Esophagus squamous epithelium (tissue), 5 donors: ENCODE measurements around the gene SCAMP2. TPM values are rescaled to one million over a fixed set of nuclear protein-coding genes. Genes with fewer than 3 reads are reported as not detected.

Source experiments
- DNase-seq: peaks from one replicate; lab custom pipeline; 2025; lab: John Stamatoyannopoulos, UW
- H3K27ac ChIP-seq, 4 donors: fragments of 200-600 bp; sonication (generic); one replicate each; pipeline ENCODE4 v1.5.1; 2016 to 2019; ENCODE audit warnings: mild to moderate bottlenecking in 1 of 4
- H3K27me3 ChIP-seq, 4 donors: fragments of 200-600 bp; sonication (generic); 1 replicate in 3 of 4; 2 replicates in 1 of 4; pipeline versions ENCODE4 v1.5.1 to v1.6.0; 2017 to 2021; ENCODE audit warnings: antibody characterized with exemption in 1 of 4
- H3K36me3 ChIP-seq, 3 donors: fragments of 200-600 bp; sonication (generic); one replicate each; pipeline ENCODE4 v1.5.1; 2016 to 2019
- H3K4me1 ChIP-seq, 3 donors: fragments of 200-600 bp; sonication (generic); one replicate each; pipeline ENCODE4 v1.5.1; 2017 to 2019
- H3K4me3 ChIP-seq, 4 donors: fragments of 200-600 bp; sonication (generic); 1 replicate in 3 of 4; 2 replicates in 1 of 4; pipeline ENCODE4 v1.5.1; 2016 to 2019; ENCODE audit warnings: mild to moderate bottlenecking in 2 of 4, moderate library complexity in 1 of 4
- H3K9me3 ChIP-seq, 3 donors: fragments of 200-600 bp; sonication (generic); one replicate each; pipeline ENCODE4 v1.5.1; 2016 to 2019
- POLR2A ChIP-seq, 4 donors: fragments of 450-650 bp; IDR thresholded peaks; one replicate each; pipeline ENCODE4 v1.6.1; 2017; ENCODE audit warnings: antibody characterized with exemption in 4 of 4, mild to moderate bottlenecking in 4 of 4, moderate library complexity in 3 of 4
- WGBS, 2 donors: methylation state at CpG; one replicate each; pipeline ENCODE4 v1.1.5; 2018; 5-methylcytosine and 5-hydroxymethylcytosine counted together
- intact Hi-C: fragments of 100-400 bp; cut with DNase I; formaldehyde crosslinking; loops from one replicate; pipeline ENCODE4 v1.15.0; 2022
- total RNA-seq, 4 donors: library from RNA; depleted of rRNA; stranded (reverse); fragments of >200 nt; gene quantifications; one replicate each; pipeline ENCODE4 v1.1.0, GENCODE V29; 2016
- TF ChIP-seq, protein P1 (sequence below), 6 experiments: fragments of 450-650 bp in 4 of 6; fragments of 200-600 bp in 2 of 6; sonication (generic) in 2 of 6; IDR thresholded peaks; one replicate each; pipeline ENCODE4 v1.5.1; 2016 to 2019; ENCODE audit warnings: antibody characterized with exemption in 6 of 6, mild to moderate bottlenecking in 4 of 6, moderate library complexity in 4 of 6
- donor health status: DM: yes; HTN: yes; CAD: no.

Gene SCAMP2
- total RNA-seq, 4 donors from 2014 or later, result 65.8 to 131 (median 88.7) TPM

DNA sequence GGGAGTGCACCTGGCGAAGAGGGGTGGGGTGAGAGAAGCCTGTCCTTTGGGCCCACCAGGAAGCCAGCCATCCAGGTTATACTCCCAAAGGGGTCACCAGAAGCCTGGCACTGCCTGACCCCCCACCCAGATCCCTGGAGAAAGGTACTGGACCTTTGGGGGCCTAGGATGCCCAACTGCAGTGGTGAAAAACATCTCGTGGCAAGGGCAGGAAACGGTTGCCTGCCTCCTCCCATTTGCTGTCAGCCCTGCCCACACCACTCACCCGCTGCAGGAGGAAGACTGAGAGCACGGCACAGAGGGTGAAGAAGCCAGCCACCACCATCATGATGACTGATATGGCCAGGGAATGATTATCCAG, 28.0 kb downstream of the SCAMP2 start:
- H3K9me3 ChIP-seq, result no peaks in the 10 kb centered on the region
- intact Hi-C loops, result no loop called here
- H3K4me1 ChIP-seq, result peaks cover 19 to 64% (median 27%) of the 10 kb centered on the region in 3 donors
- DNase-seq, result no peak
- 45 to 62% methylated on average over 2 to 5 of the region's 5 CpGs for WGBS, 2 donors
- H3K27me3 ChIP-seq, result no peaks in the 10 kb centered on the region
- H3K27ac ChIP-seq, result peak overlapping the region; percentile 54 to 98 (median 96)
- no peak overlapping the region for H3K4me3 ChIP-seq
- H3K36me3 ChIP-seq, result peaks cover 10 to 82% (median 20%) of the 10 kb centered on the region in 3 donors
- TF ChIP-seq POLR2A (IDR thresholded peaks at IDR 0.05), result no peak
- TF ChIP-seq, protein P1, sequence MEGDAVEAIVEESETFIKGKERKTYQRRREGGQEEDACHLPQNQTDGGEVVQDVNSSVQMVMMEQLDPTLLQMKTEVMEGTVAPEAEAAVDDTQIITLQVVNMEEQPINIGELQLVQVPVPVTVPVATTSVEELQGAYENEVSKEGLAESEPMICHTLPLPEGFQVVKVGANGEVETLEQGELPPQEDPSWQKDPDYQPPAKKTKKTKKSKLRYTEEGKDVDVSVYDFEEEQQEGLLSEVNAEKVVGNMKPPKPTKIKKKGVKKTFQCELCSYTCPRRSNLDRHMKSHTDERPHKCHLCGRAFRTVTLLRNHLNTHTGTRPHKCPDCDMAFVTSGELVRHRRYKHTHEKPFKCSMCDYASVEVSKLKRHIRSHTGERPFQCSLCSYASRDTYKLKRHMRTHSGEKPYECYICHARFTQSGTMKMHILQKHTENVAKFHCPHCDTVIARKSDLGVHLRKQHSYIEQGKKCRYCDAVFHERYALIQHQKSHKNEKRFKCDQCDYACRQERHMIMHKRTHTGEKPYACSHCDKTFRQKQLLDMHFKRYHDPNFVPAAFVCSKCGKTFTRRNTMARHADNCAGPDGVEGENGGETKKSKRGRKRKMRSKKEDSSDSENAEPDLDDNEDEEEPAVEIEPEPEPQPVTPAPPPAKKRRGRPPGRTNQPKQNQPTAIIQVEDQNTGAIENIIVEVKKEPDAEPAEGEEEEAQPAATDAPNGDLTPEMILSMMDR (IDR thresholded peaks at IDR 0.05), result no peak

DNA sequence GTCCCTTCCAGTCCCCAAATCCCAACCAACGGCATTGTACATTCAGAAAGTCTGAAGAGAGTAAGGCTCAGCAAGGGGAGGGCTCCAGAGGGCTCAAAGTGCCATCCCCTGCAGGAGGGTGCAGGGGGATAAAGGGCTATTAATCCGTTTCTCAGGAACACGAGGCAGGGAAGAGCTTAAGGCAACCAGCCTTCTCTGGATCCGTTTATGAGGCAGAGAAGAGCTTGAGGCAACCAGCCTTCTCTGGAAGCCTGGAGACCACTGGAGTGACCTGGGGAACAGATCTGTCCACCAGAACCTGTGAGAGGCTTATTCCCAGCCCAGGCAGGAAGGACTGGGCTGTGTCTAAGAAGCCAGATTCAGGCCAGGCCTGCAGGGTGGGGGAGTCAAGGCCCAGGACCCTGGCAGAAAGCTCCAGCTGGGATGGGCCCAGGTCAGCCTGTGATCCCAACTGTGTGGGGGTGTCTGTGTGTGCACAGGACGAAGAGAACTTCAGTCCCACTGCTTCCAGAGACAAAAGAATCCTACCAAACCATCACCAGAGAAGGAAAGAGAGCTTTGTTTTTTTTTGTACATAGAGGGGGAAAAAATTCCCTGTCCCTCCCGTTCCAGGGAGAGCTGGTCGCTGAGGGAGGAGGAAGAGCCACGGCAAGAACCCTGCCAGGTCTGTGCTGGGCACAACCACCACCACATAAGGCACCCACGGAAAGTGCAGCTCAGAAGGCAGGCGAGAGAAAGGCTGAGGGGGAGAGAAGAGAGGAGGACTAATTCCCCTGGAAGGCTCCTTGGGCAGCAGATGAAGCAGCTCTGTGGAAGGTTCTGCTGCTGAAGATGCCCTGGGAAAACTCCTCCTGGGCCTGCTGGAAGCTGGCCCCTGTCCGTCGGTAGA, 28.6 kb downstream of the SCAMP2 start:
- Histone ChIP-seq H3K27ac (peak overlapping the region; percentile 93 to 98 (median 96)), H3K36me3 (peaks cover 10 to 82% (median 14%) of the 10 kb centered on the region in 3 donors), H3K4me3 (no peak overlapping the region), H3K4me1 (peaks cover 19 to 68% (median 27%) of the 10 kb centered on the region in 3 donors), H3K27me3 (no peaks in the 10 kb centered on the region), H3K9me3 (no peaks in the 10 kb centered on the region)
- intact Hi-C loops, result no loop called here
- WGBS, 2 donors, result 52 to 100% methylated on average over 3 to 12 of the region's 12 CpGs
- no peak for DNase-seq
- TF ChIP-seq, protein P1 (IDR thresholded peaks at IDR 0.05), result no peak
- no peak for TF ChIP-seq POLR2A (IDR thresholded peaks at IDR 0.05)

DNA sequence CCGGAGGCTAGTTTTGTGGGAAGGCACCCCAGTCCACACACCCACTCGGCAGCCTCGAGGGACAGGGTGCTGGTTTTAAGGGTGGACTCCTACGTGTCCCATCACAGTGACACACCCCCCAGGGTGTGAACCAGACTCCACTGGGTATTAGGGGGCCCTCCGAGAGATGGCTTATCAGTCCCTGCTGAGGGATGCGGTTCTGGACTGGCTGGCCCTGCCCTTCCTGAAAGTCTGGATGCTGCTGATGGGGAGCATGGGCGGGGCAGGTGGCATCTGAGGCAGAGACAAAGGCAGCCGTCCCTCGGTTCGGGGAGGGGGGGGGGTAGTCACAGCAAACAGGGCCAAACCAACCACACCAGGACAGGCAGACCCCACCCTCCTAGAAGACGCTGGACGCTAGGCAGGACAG, 29.3 kb downstream of the SCAMP2 start:
- 33 to 44% methylated on average over 6 to 8 of the region's 12 CpGs for WGBS, 2 donors
- H3K4me1 ChIP-seq, result peaks cover 19 to 68% (median 27%) of the 10 kb centered on the region in 3 donors
- H3K27me3 ChIP-seq, result no peaks in the 10 kb centered on the region
- no peak for DNase-seq
- H3K27ac ChIP-seq, result peak overlapping the region; percentile 93 to 98 (median 96)
- TF ChIP-seq POLR2A (IDR thresholded peaks at IDR 0.05), result no peak
- TF ChIP-seq, protein P1 (IDR thresholded peaks at IDR 0.05), result no peak
- peak overlapping the region in 3 of 4 donors; percentile 78 to 98 (median 91) for H3K4me3 ChIP-seq
- H3K36me3 ChIP-seq, result peaks cover 8 to 82% (median 10%) of the 10 kb centered on the region in 3 donors
- no peaks in the 10 kb centered on the region for H3K9me3 ChIP-seq
- intact Hi-C loops, result no loop called here

DNA sequence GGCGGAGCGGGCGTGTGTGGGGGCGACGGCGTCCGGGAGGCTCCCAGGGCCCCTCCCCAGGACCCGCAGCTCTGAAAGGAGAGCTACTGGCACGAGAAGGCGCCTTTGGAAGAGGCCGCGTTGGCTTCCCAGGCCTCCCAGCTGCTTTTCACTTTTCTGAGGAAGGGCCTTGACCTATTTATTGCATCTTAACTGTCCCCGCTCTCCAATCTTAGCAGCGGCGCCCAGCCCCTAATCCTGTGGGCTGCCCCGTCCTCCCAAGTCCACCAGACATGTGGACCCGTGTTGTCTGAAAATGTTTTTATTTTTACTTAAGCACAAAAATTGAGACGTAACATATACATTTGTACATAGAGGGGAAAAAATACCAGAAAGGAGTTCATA, 29.7 kb downstream of the SCAMP2 start:
- TF ChIP-seq POLR2A (IDR thresholded peaks at IDR 0.05), result no peak
- TF ChIP-seq, protein P1 (IDR thresholded peaks at IDR 0.05), result peak in 2 of 6 experiments; percentile 3 to 4
- intact Hi-C loops, result no loop called here
- H3K4me3 ChIP-seq, result peak overlapping the region; percentile 78 to 98 (median 92)
- H3K36me3 ChIP-seq, result peaks cover 7 to 82% (median 14%) of the 10 kb centered on the region in 3 donors
- H3K4me1 ChIP-seq, result peaks cover 19 to 68% (median 27%) of the 10 kb centered on the region in 3 donors
- H3K27ac ChIP-seq, result peak overlapping the region; percentile 93 to 98 (median 96)
- WGBS, 2 donors, result 22 to 25% methylated on average over 8 to 17 of the region's 18 CpGs
- no peaks in the 10 kb centered on the region for H3K27me3 ChIP-seq
- no peak for DNase-seq
- no peaks in the 10 kb centered on the region for H3K9me3 ChIP-seq
